VCaP (cell line): ENCODE measurements around the gene SCFD2.
"Not testable (repeated sequence)": the region's sequence is repeated elsewhere in the genome, so short reads cannot be mapped to it uniquely, and the experiment has no call there.

ENCODE experiments used
- H3K27ac ChIP-seq: fragments of 450-650 bp; 2 replicates; pipeline ENCODE4 v1.5.1; 2017
- CTCF ChIP-seq: fragments of 450-650 bp; conservative IDR thresholded peaks from 2 replicates; pipeline ENCODE4 v1.5.1; 2017; ENCODE audit warnings: mild to moderate bottlenecking, moderate library complexity

The SCFD2 gene

GRCh38 chr4:53274609-53275268 is 91.1 kb downstream of the SCFD2 start:
- no peak overlapping the region for H3K27ac ChIP-seq
- TF ChIP-seq CTCF = no peak

GRCh38 chr4:53273726-53274125 is 92.1 kb downstream of the SCFD2 start:
- no peak for TF ChIP-seq CTCF
- no peak overlapping the region for H3K27ac ChIP-seq

DNA sequence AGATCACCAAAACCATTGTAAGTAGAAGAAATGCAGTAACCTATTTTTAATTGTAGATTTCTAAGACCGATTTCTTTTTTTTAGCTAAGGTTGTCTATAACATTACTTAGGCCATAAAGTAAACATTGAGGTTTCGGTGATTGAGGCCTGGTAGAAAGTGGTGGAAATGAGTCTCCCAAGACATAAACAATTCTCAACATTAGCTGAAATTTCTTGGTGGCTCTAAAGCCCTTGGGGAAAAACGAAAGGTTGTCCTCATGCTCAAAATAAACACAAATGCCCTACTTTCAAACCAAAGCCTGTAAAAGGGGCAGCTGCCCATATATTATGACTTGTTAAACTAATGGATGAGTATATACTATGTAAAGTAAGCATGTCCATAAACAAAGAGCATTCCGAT is 98.8 kb downstream of the SCFD2 start:
- TF ChIP-seq CTCF = no peak
- H3K27ac ChIP-seq = no peak overlapping the region

GRCh38 chr4:53255986-53256385 is 109.9 kb downstream of the SCFD2 start:
- not testable (repeated sequence) for H3K27ac ChIP-seq

DNA sequence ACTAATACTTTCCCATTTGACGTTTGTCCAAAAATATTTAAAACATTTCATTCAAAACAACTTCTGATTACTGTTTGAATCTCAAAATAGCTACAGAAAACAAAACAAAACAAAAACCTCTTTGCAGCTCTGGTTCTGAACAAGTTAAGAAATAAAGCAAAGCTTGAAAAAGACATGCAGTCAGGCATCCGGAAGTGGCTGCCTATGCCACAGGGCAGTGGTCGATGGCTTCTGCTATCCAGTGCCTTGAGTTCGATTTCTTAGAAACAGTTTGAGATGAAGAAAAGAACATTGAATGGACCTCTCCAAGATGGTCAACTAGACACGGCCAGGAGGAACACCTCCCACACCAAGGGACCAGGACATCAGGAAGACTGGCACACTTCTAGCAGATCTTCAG is 125.3 kb downstream of the SCFD2 start:
- TF ChIP-seq CTCF = no peak
- H3K27ac ChIP-seq = no peak overlapping the region

- H3K27ac ChIP-seq = not testable (repeated sequence)
Measured at GRCh38 chr4:53238352-53238751, 127.5 kb downstream of the SCFD2 start.

DNA sequence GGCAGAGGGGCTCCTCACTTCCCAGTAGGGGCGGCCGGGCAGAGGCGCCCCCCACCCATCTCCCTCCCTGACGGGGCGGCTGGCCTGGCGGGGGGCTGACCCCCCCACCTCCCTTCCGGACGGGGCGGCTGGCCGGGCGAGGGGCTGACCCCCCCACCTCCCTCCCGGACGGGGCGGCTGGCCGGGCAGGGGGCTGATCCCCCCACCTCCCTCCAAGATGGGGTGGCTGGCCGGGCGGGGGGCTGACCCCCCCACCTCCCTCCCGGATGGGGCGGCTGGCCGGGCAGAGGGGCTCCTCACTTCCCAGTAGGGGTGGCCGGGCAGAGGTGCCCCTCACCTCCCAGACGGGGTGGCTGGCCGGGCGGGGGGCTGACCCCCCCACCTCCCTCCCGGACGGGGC is 128.1 kb downstream of the SCFD2 start:
- H3K27ac ChIP-seq = not testable (repeated sequence)

GRCh38 chr4:53236624-53237023 is 129.2 kb downstream of the SCFD2 start:
- H3K27ac ChIP-seq = not testable (repeated sequence)

DNA sequence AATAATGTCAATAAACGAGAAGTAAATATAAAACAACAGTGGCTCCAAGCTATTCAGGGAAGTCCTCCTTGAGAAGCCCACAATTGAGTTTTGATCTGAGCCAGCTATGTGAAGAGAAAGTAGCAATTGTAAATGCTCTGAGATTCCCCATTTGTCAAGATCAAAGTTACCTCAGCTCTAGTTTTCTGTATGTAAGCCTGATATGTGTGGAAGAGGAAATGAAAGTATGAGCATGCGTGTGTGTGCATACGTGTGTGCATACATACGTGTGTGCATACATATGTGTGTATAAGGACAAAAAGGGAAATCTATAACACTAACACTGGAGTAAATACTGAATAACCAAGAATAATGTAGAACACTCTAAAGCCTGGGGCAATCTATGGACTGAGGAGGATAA is 130.3 kb downstream of the SCFD2 start:
- H3K27ac ChIP-seq = no peak overlapping the region
- TF ChIP-seq CTCF = no peak

DNA sequence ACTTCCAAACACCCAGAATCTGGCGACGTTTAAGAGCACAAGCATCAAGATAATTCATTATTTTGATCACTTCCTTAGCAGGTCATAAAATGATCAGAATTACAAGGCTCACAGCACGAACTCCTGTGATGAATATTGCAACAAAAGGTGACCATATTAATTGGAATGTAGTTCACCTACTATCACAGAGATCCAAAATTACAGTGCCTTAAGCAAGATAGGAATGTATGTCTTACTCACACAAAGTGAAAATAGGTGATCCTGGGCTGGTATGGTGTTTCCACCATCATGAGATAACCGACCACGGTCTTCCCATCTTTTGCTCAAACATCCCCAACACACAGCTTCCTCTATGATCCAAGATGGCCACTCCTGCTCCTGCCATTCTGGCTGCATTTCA is 131.2 kb downstream of the SCFD2 start:
- no peak for TF ChIP-seq CTCF

More for the DNA sequence above, 131.2 kb downstream of the SCFD2 start:
- no peak overlapping the region for H3K27ac ChIP-seq
